Measurements from ENCODE around the gene ALDH18A1.

ALDH18A1 gene

GRCh38 chr10:95656291-95657164 lies at the start of gene ALDH18A1:
Gene ALDH18A1, minus strand, starts transcription at chr10:95656711. Its CDS starts 3,334 bp downstream, at chr10:95653377.
- TF ChIP-seq, protein P1, sequence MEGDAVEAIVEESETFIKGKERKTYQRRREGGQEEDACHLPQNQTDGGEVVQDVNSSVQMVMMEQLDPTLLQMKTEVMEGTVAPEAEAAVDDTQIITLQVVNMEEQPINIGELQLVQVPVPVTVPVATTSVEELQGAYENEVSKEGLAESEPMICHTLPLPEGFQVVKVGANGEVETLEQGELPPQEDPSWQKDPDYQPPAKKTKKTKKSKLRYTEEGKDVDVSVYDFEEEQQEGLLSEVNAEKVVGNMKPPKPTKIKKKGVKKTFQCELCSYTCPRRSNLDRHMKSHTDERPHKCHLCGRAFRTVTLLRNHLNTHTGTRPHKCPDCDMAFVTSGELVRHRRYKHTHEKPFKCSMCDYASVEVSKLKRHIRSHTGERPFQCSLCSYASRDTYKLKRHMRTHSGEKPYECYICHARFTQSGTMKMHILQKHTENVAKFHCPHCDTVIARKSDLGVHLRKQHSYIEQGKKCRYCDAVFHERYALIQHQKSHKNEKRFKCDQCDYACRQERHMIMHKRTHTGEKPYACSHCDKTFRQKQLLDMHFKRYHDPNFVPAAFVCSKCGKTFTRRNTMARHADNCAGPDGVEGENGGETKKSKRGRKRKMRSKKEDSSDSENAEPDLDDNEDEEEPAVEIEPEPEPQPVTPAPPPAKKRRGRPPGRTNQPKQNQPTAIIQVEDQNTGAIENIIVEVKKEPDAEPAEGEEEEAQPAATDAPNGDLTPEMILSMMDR (IDR thresholded peaks at IDR 0.05; ENCODE audit: extremely low read depth, missing control alignments) = no peak
- DNase-seq (ENCODE audit: low spot score) = peak; percentile 95

DNA sequence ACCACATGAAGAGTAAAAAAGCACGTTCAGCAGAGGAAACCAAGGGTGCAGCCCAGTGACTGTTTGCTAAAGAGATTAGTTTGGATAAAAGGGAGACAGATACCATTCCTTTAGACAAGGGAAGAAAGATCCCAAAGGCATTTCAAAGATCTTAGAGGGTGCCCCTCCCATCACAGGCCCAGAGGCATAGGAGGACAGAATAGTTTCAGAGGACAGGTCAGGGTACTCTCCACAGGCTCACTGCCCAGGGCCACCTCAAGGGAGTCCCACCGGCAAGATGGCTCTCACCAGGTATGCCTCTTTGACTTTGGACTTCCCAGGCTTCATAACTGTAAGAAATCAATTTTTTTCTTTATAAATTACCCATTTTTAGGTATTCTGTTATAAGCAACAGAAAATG lies 41.9 kb upstream of the ALDH18A1 start:
- DNase-seq (ENCODE audit: low spot score) = no peak
- TF ChIP-seq, protein P1 (IDR thresholded peaks at IDR 0.05; ENCODE audit: extremely low read depth, missing control alignments) = no peak

DNA sequence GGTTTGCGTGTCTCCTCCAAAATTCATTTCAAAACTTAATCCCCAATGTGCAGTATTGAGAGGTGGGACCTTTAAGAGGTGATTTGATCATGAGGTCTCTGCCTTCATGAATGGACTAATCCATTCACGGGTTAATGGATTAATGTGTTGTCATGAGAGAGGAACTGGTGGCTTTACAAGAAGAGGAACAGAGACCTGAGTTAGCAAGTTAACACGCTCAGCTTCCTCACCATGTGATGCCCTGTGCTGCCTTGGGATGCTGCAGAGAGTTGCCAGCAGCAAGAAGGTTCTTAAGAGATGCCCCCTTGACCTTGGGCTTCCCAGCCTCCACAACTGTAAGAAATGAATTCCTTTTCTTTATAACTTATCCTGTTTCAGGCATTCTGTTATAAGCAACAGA lies 40.9 kb upstream of the ALDH18A1 start:
- no peak for DNase-seq (ENCODE audit: low spot score)
- TF ChIP-seq, protein P1 (IDR thresholded peaks at IDR 0.05; ENCODE audit: extremely low read depth, missing control alignments) = no peak

DNA sequence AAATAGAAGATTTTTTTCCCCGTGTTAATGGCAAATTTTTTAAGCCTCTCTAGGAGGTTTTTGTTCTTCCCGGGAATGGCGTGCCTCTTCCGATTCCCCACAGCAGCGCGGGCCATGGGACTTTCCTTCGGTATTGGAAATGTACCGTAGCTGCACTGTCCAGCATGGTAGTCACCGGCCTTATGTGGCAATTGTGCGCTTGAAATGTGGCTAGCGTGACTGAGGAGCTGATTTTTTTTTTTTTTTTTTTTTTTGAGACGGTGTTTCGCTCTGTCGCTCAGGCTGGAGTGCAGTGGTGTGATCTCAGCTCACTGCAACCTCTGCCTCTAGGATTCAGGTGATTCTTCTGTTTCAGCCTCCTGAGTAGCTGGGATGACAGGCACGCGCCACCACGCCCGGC lies 38.2 kb upstream of the ALDH18A1 start:
- no peak for DNase-seq (ENCODE audit: low spot score)
- TF ChIP-seq, protein P1 (IDR thresholded peaks at IDR 0.05; ENCODE audit: extremely low read depth, missing control alignments) = no peak

- DNase-seq (ENCODE audit: low spot score) = peak; percentile 95
These were observed 37.4 kb upstream of the ALDH18A1 start, which contains the start of gene TCTN3 for GRCh38 chr10:95693668-95694534. Gene TCTN3, minus strand, starts transcription at chr10:95693927. Its CDS starts 28 bp downstream, at chr10:95693899.

GRCh38 chr10:95693071-95693667 lies 36.7 kb upstream of the ALDH18A1 start:
- TF ChIP-seq, protein P1 (IDR thresholded peaks at IDR 0.05; ENCODE audit: extremely low read depth, missing control alignments) = no peak
- no peak for DNase-seq (ENCODE audit: low spot score)

More at GRCh38 chr10:95693668-95694534, 37.4 kb upstream of the ALDH18A1 start, which contains the start of gene TCTN3:
- TF ChIP-seq, protein P1 (IDR thresholded peaks at IDR 0.05; ENCODE audit: extremely low read depth, missing control alignments) = peak; percentile 91

Data from GM20000 (cell line).